Measurements from ENCODE around the gene P2RY6. TPM values are rescaled to one million over a fixed set of nuclear protein-coding genes. Genes with fewer than 3 reads are reported as not detected.
"Not testable (repeated sequence)": the region's sequence is repeated elsewhere in the genome, so short reads cannot be mapped to it uniquely, and the experiment has no call there.

Gene P2RY6
- total and polyA plus RNA-seq, 3 experiments from 2014 or later = 0.20 to 0.24 TPM; not detected in 1

GRCh38 chr11:73269459-73270015, 2.6 kb upstream of the P2RY6 start:
- H3K27me3 Mint-ChIP-seq = peaks cover 18 to 23% of the 10 kb centered on the region in 2 donors
- POLR2A ChIA-PET = interaction anchor here (0.5 kb wide), 1 partner anchor 406 kb away, joined by 3 read pairs; no protein-coding TSS in a partner anchor

GRCh38 chr11:73270016-73270854, 1.9 kb upstream of the P2RY6 start:
- no peak overlapping the region for H3K27ac ChIP-seq (ENCODE audit: low read depth, low read length)
- Mint-ChIP-seq H3K27ac (no peak overlapping the region), H3K4me3 (no peak overlapping the region), H3K27me3 (peaks cover 11 to 16% of the 10 kb centered on the region in 2 donors), H3K4me1 (no peaks in the 10 kb centered on the region), H3K36me3 (no peaks in the 10 kb centered on the region), H3K9me3 (no peaks in the 10 kb centered on the region)
- peaks cover 4% of the 10 kb centered on the region for H3K27me3 ChIP-seq (ENCODE audit: insufficient read depth, low read length, poor library complexity, severe bottlenecking)
- H3K9me3 ChIP-seq (ENCODE audit: low read length) = no peaks in the 10 kb centered on the region
- H3K4me1 ChIP-seq (ENCODE audit: insufficient read depth, low read length) = no peaks in the 10 kb centered on the region
- ChIA-PET CTCF (no interaction called here), POLR2A (interaction anchor here (0.5 kb wide), 1 partner anchor 407 kb away, joined by 3 read pairs; no protein-coding TSS in a partner anchor)
- no peak for DNase-seq
- no peak overlapping the region for H3K4me3 ChIP-seq (ENCODE audit: low read length)
- no peaks in the 10 kb centered on the region for H3K36me3 ChIP-seq (ENCODE audit: insufficient read depth, low read length)

More at GRCh38 chr11:73269459-73270015, 2.6 kb upstream of the P2RY6 start:
- H3K9me3 ChIP-seq (ENCODE audit: low read length) = no peaks in the 10 kb centered on the region
- H3K27ac ChIP-seq (ENCODE audit: low read depth, low read length) = no peak overlapping the region
- no peaks in the 10 kb centered on the region for H3K36me3 ChIP-seq (ENCODE audit: insufficient read depth, low read length)
- DNase-seq = no peak
- H3K27me3 ChIP-seq (ENCODE audit: insufficient read depth, low read length, poor library complexity, severe bottlenecking) = peaks cover 8% of the 10 kb centered on the region
- Mint-ChIP-seq H3K4me3 (no peak overlapping the region), H3K36me3 (no peaks in the 10 kb centered on the region), H3K9me3 (no peaks in the 10 kb centered on the region), H3K4me1 (no peaks in the 10 kb centered on the region), H3K27ac (peak overlapping the region in 1 of 8 donors; percentile 47)
- no peaks in the 10 kb centered on the region for H3K4me1 ChIP-seq (ENCODE audit: insufficient read depth, low read length)
- CTCF ChIA-PET = no interaction called here
- no peak overlapping the region for H3K4me3 ChIP-seq (ENCODE audit: low read length)

- Histone ChIP-seq H3K9me3 (ENCODE audit: low read length) (no peaks in the 10 kb centered on the region), H3K36me3 (ENCODE audit: insufficient read depth, low read length) (no peaks in the 10 kb centered on the region), H3K4me3 (ENCODE audit: low read length) (no peak overlapping the region), H3K4me1 (ENCODE audit: insufficient read depth, low read length) (no peaks in the 10 kb centered on the region), H3K27ac (ENCODE audit: low read depth, low read length) (no peak overlapping the region), H3K27me3 (ENCODE audit: insufficient read depth, low read length, poor library complexity, severe bottlenecking) (peaks cover 4% of the 10 kb centered on the region)
- CTCF ChIA-PET = no interaction called here
- H3K4me1 Mint-ChIP-seq = no peaks in the 10 kb centered on the region
- POLR2A ChIA-PET = no interaction called here
- H3K27ac Mint-ChIP-seq = peak overlapping the region in 1 of 8 donors; percentile 77
- DNase-seq = no peak
- H3K36me3 Mint-ChIP-seq = no peaks in the 10 kb centered on the region
- H3K4me3 Mint-ChIP-seq = no peak overlapping the region
- H3K27me3 Mint-ChIP-seq = peaks cover 7 to 15% of the 10 kb centered on the region in 2 donors
- H3K9me3 Mint-ChIP-seq = no peaks in the 10 kb centered on the region
Observed at GRCh38 chr11:73270855-73271477, 1.2 kb upstream of the P2RY6 start.

- H3K4me3 ChIP-seq (ENCODE audit: low read length); H3K9me3 Mint-ChIP-seq; H3K4me1 ChIP-seq (ENCODE audit: insufficient read depth, low read length); H3K4me3 Mint-ChIP-seq; H3K36me3 ChIP-seq (ENCODE audit: insufficient read depth, low read length); H3K4me1 Mint-ChIP-seq; H3K27me3 ChIP-seq (ENCODE audit: insufficient read depth, low read length, poor library complexity, severe bottlenecking); POLR2A ChIA-PET; DNase-seq; H3K36me3 Mint-ChIP-seq; H3K9me3 ChIP-seq (ENCODE audit: low read length); H3K27ac ChIP-seq (ENCODE audit: low read depth, low read length): not testable (repeated sequence)
- H3K27ac Mint-ChIP-seq = peak overlapping the region in 1 of 8 donors; percentile 95
- CTCF ChIA-PET = interaction anchor here (1.2 kb wide), 1 partner anchor 36 kb away, joined by 3 read pairs; no protein-coding TSS in a partner anchor
- H3K27me3 Mint-ChIP-seq = peaks cover 4 to 14% of the 10 kb centered on the region in 2 donors
Observed at GRCh38 chr11:73271478-73271865, 666 bp upstream of the P2RY6 start.

- peaks cover 0 to 8% of the 10 kb centered on the region in 2 donors for H3K27me3 Mint-ChIP-seq
- CTCF ChIA-PET = interaction anchor here (1.2 kb wide), 1 partner anchor 35 kb away, joined by 3 read pairs; no protein-coding TSS in a partner anchor
- H3K9me3 Mint-ChIP-seq = no peaks in the 10 kb centered on the region
Observed at GRCh38 chr11:73272680-73273038, 521 bp downstream of the P2RY6 start.

GRCh38 chr11:73273222-73273895, 1.2 kb downstream of the P2RY6 start:
- Histone ChIP-seq H3K36me3 (ENCODE audit: insufficient read depth, low read length) (no peaks in the 10 kb centered on the region), H3K4me3 (ENCODE audit: low read length) (no peak overlapping the region), H3K27ac (ENCODE audit: low read depth, low read length) (no peak overlapping the region), H3K27me3 (ENCODE audit: insufficient read depth, low read length, poor library complexity, severe bottlenecking) (peaks cover 4% of the 10 kb centered on the region), H3K9me3 (ENCODE audit: low read length) (no peaks in the 10 kb centered on the region), H3K4me1 (ENCODE audit: insufficient read depth, low read length) (no peaks in the 10 kb centered on the region)
- Mint-ChIP-seq H3K4me3 (no peak overlapping the region), H3K36me3 (no peaks in the 10 kb centered on the region), H3K9me3 (no peaks in the 10 kb centered on the region), H3K4me1 (no peaks in the 10 kb centered on the region), H3K27me3 (peaks cover 0 to 6% of the 10 kb centered on the region in 2 donors), H3K27ac (no peak overlapping the region)
- DNase-seq = no peak
- CTCF ChIA-PET = no interaction called here
- POLR2A ChIA-PET = no interaction called here

More at GRCh38 chr11:73272680-73273038, 521 bp downstream of the P2RY6 start:
- POLR2A ChIA-PET = no interaction called here
- Mint-ChIP-seq H3K27ac (no peak overlapping the region), H3K36me3 (no peaks in the 10 kb centered on the region), H3K4me3 (no peak overlapping the region), H3K4me1 (no peaks in the 10 kb centered on the region)
- Histone ChIP-seq H3K27ac (ENCODE audit: low read depth, low read length) (no peak overlapping the region), H3K4me1 (ENCODE audit: insufficient read depth, low read length) (no peaks in the 10 kb centered on the region), H3K36me3 (ENCODE audit: insufficient read depth, low read length) (no peaks in the 10 kb centered on the region), H3K9me3 (ENCODE audit: low read length) (no peaks in the 10 kb centered on the region), H3K4me3 (ENCODE audit: low read length) (no peak overlapping the region), H3K27me3 (ENCODE audit: insufficient read depth, low read length, poor library complexity, severe bottlenecking) (peaks cover 4% of the 10 kb centered on the region)
- no peak for DNase-seq

GRCh38 chr11:73274191-73274590, 2.1 kb downstream of the P2RY6 start:
- H3K27ac Mint-ChIP-seq; CTCF ChIA-PET; H3K27me3 Mint-ChIP-seq; H3K4me3 ChIP-seq (ENCODE audit: low read length); H3K27me3 ChIP-seq (ENCODE audit: insufficient read depth, low read length, poor library complexity, severe bottlenecking); POLR2A ChIA-PET; H3K4me1 Mint-ChIP-seq; DNase-seq; H3K36me3 ChIP-seq (ENCODE audit: insufficient read depth, low read length); H3K27ac ChIP-seq (ENCODE audit: low read depth, low read length); H3K9me3 Mint-ChIP-seq; H3K4me3 Mint-ChIP-seq; H3K9me3 ChIP-seq (ENCODE audit: low read length); H3K4me1 ChIP-seq (ENCODE audit: insufficient read depth, low read length); H3K36me3 Mint-ChIP-seq: not testable (repeated sequence)
